Endothelial cell of umbilical vein (primary cell): ENCODE data around the gene ATXN3. TPM values are rescaled to one million over a fixed set of nuclear protein-coding genes. Genes with fewer than 3 reads are reported as not detected.

Experiments used
- BruUV-seq: library from RNA; stranded (reverse); fragments of 400-500 nt; replicated peaks from 2 replicates; lab custom pipeline; 2021; lab: Mats Ljungman, UMichigan
- CTCF ChIA-PET: fragments of 300-600, 350-600 bp; sonication (Branson Sonifier 250); formaldehyde crosslinking; loops from one replicate; lab custom pipeline; 2021; ENCODE audit warnings: antibody characterized with exemption, inconsistent platforms; lab: Charles Lee
- POLR2A ChIA-PET: fragments of 300-600, 350-600 bp; sonication (Branson Sonifier 250); formaldehyde crosslinking; loops from one replicate; lab custom pipeline; 2021; ENCODE audit warnings: antibody characterized with exemption, inconsistent platforms; lab: Charles Lee
- DNase-seq: peaks from one replicate; pipeline ENCODE4 v3.0.0-alpha.2; 2011; ENCODE audit warnings: low read depth, low spot score
- FAIRE-seq: peaks from 2 replicates; lab custom pipeline; 2011; peaks lifted over from hg19 to GRCh38; lab: Jason Lieb, UNC
- H2AFZ ChIP-seq: 2 replicates; pipeline ENCODE4 v1.6.0; 2012; ENCODE audit warnings: low read depth, low read length, control low read depth, inconsistent platforms
- H3K27ac ChIP-seq: 2 replicates; pipeline ENCODE4 v1.5.1; 2011; ENCODE audit warnings: low read depth, mild to moderate bottlenecking, control low read depth, low read length, moderate library complexity; ENCODE audit not compliant: insufficient read depth
- H3K27me3 ChIP-seq, 2 experiments: 2 replicates each; pipeline versions ENCODE4 v1.6.0 to v1.6.1; 2011; ENCODE audit warnings: low read length in 2 of 2, mixed read lengths in 1 of 2; ENCODE audit not compliant: control insufficient read depth in 2 of 2, insufficient read depth in 2 of 2
- H3K36me3 ChIP-seq, 2 experiments: 2 replicates in 1 of 2; 3 replicates in 1 of 2; pipeline ENCODE4 v1.5.1; 2011; ENCODE audit warnings: low read length in 2 of 2, mild to moderate bottlenecking in 1 of 2, moderate library complexity in 1 of 2; ENCODE audit not compliant: control insufficient read depth in 2 of 2, insufficient read depth in 2 of 2; ENCODE audit errors: extremely low read depth in 1 of 2
- H3K4me1 ChIP-seq: 3 replicates; pipeline ENCODE4 v1.5.1; 2011; ENCODE audit warnings: mild to moderate bottlenecking, low read length; ENCODE audit not compliant: control insufficient read depth, insufficient read depth; ENCODE audit errors: extremely low read depth
- H3K4me2 ChIP-seq: 2 replicates; pipeline ENCODE4 v1.6.1; 2011; ENCODE audit warnings: low read length, control low read depth, mixed read lengths; ENCODE audit not compliant: insufficient read depth
- H3K4me3 ChIP-seq, 3 experiments: fragments of 200-600 bp in 1 of 3; sonication (generic), shearing (Covaris generic) in 1 of 3; replicated peaks in 1 of 3; 2 replicates each; pipeline ENCODE4 v1.5.1; 2011 to 2016; ENCODE audit warnings: control low read depth in 3 of 3, low read length in 3 of 3, mild to moderate bottlenecking in 2 of 3, inconsistent platforms in 1 of 3, low read depth in 1 of 3, moderate library complexity in 1 of 3; ENCODE audit not compliant: insufficient read depth in 1 of 3
- H3K79me2 ChIP-seq: 2 replicates; pipeline ENCODE4 v1.6.0; 2012; ENCODE audit warnings: low read length, inconsistent platforms; ENCODE audit not compliant: control insufficient read depth, insufficient read depth
- H3K9ac ChIP-seq: replicated peaks from 2 replicates; pipeline ENCODE3; 2011; ENCODE audit warnings: low read length, control low read depth; ENCODE audit not compliant: insufficient read depth; ENCODE audit errors: extremely low read depth
- H3K9me1 ChIP-seq: replicated peaks from 3 replicates; pipeline ENCODE4 v1.6.0; 2011; ENCODE audit warnings: mild to moderate bottlenecking, low read length; ENCODE audit not compliant: control insufficient read depth, insufficient read depth; ENCODE audit errors: extremely low read depth
- H3K9me3 ChIP-seq: replicated peaks from 2 replicates; pipeline ENCODE4 v1.5.1; 2012; ENCODE audit warnings: low read length, inconsistent platforms; ENCODE audit not compliant: control insufficient read depth, insufficient read depth
- H4K20me1 ChIP-seq: replicated peaks from 2 replicates; pipeline ENCODE3; 2011; ENCODE audit warnings: mild to moderate bottlenecking, low read length; ENCODE audit not compliant: control insufficient read depth, insufficient read depth; ENCODE audit errors: extremely low read depth
- CTCF ChIP-seq, 2 donors: IDR thresholded peaks; 1 replicate in 1 of 2; 2 replicates in 1 of 2; pipeline ENCODE4 v1.5.1; 2011; ENCODE audit warnings: low read length in 2 of 2, mild to moderate bottlenecking in 2 of 2, moderate library complexity in 2 of 2, control low read depth in 1 of 2, inconsistent platforms in 1 of 2, low read depth in 1 of 2; ENCODE audit not compliant: insufficient read depth in 1 of 2; ENCODE audit errors: extremely low read depth in 1 of 2
- EZH2 ChIP-seq: IDR thresholded peaks from 2 replicates; pipeline ENCODE4 v1.6.1; 2012; ENCODE audit warnings: borderline replicate concordance, low read depth, mild to moderate bottlenecking, moderate library complexity, low read length, inconsistent platforms; ENCODE audit not compliant: severe bottlenecking
- FOS ChIP-seq: IDR thresholded peaks from 2 replicates; pipeline ENCODE4 v1.6.1; 2011; ENCODE audit warnings: mild to moderate bottlenecking, low read length, moderate library complexity, borderline replicate concordance; ENCODE audit not compliant: insufficient read depth
- GATA2 ChIP-seq: IDR thresholded peaks from 2 replicates; pipeline ENCODE4 v1.7.0; 2011; ENCODE audit warnings: low read depth, mild to moderate bottlenecking, moderate library complexity, mixed read lengths, low read length; ENCODE audit not compliant: insufficient read length, insufficient read depth
- JUN ChIP-seq: IDR thresholded peaks from 2 replicates; pipeline ENCODE4 v1.6.1; 2011; ENCODE audit warnings: borderline replicate concordance, low read depth; ENCODE audit not compliant: insufficient read length, insufficient read depth
- MAX ChIP-seq: IDR thresholded peaks from 2 replicates; pipeline ENCODE4 v1.6.1; 2011; ENCODE audit not compliant: insufficient read depth, insufficient read length
- MYC ChIP-seq: IDR thresholded peaks from one replicate; pipeline ENCODE4 v1.6.1; 2011; ENCODE audit warnings: mild to moderate bottlenecking, low read depth, low read length
- POLR2A ChIP-seq: IDR thresholded peaks from 2 replicates; pipeline ENCODE4 v1.6.1; 2012; ENCODE audit warnings: low read depth, mild to moderate bottlenecking, control low read depth, low read length
- POLR2AphosphoS5 ChIP-seq: IDR thresholded peaks from 2 replicates; pipeline ENCODE4 v1.6.1; 2012; ENCODE audit warnings: low read depth, mild to moderate bottlenecking, control low read depth, low read length, moderate library complexity; ENCODE audit not compliant: insufficient read depth
- dilution Hi-C: fragments of 300-500 bp; cut with MboI; formaldehyde crosslinking; loops from one replicate; pipeline ENCODE4 v1.15.0; 2019; ENCODE audit warnings: low sequenced_read_pairs; ENCODE audit not compliant: extremely low pct_ligation_motif_present
- intact Hi-C: fragments of 100-400 bp; cut with micrococcal nuclease; formaldehyde crosslinking; loops from one replicate; pipeline ENCODE4 v1.10.0; 2022
- polyA plus RNA-seq, 4 experiments: library from polyadenylated mRNA; depleted of rRNA in 3 of 4; stranded (reverse) in 3 of 4; unstranded in 1 of 4; fragments of >200 nt; gene quantifications; 2 replicates each; pipeline versions ENCODE4 v1.2.1 to v1.2.3, GENCODE V29; 2011 to 2012; ENCODE audit warnings: missing spikeins in 1 of 4
- total RNA-seq: library from RNA; stranded (reverse); gene quantifications from 2 replicates; pipeline ENCODE4 v1.2.3, GENCODE V29; 2021

Gene ATXN3
- total and polyA plus RNA-seq, 2 donors (not counting 3 experiments of a cell fraction or from before 2014, with no cell fraction given), result 7.9 to 30.2 TPM

- POLR2A ChIA-PET, result no interaction called here
- Histone ChIP-seq H3K9ac (no peak overlapping the region), H3K4me1 (no peaks in the 10 kb centered on the region), H2AFZ (no peak overlapping the region), H3K36me3 (peaks cover 7 to 25% of the 10 kb centered on the region in 2 experiments), H3K9me1 (no peaks in the 10 kb centered on the region), H4K20me1 (no peaks in the 10 kb centered on the region), H3K9me3 (no peaks in the 10 kb centered on the region), H3K79me2 (no peaks in the 10 kb centered on the region), H3K27ac (no peak overlapping the region), H3K4me2 (no peak overlapping the region), H3K27me3 (no peaks in the 10 kb centered on the region), H3K4me3 (no peak overlapping the region)
- FAIRE-seq (no peak), DNase-seq (no peak)
- intact Hi-C loops (no loop called here), dilution Hi-C loops (no loop called here)
- CTCF ChIA-PET, result no interaction called here
- TF ChIP-seq JUN, result no peak
- TF ChIP-seq POLR2AphosphoS5, result no peak
- TF ChIP-seq POLR2A, result no peak
- TF ChIP-seq GATA2, result no peak
- no peak for TF ChIP-seq MYC
- TF ChIP-seq MAX, result no peak
- no peak for TF ChIP-seq FOS
- TF ChIP-seq EZH2, result no peak
- TF ChIP-seq CTCF (IDR thresholded peaks at IDR 0.05; ENCODE audit: extremely low read depth in 1 of 2, insufficient read depth in 1 of 2, low read depth in 1 of 2, low read length in 2 of 2), result no peak
- BruUV-seq, result no TSS peak
Observed at GRCh38 chr14:92143309-92143708, 36.9 kb upstream of the ATXN3 start.
